GM18517 (cell line): ENCODE results near the gene RGPD8.
"Not testable (repeated sequence)": the region's sequence is repeated elsewhere in the genome, so short reads cannot be mapped to it uniquely, and the experiment has no call there.

ENCODE experiments used
- ATAC-seq: cut with Tn5 transposase; IDR thresholded peaks from one replicate; pipeline ENCODE4 v1.9.1; 2021; ENCODE audit warnings: mild to moderate bottlenecking, moderate library complexity; ENCODE audit not compliant: unreplicated experiment

Gene RGPD8

GRCh38 chr2:112435716-112436431 is 2.4 kb upstream of the RGPD8 start:
- not testable (repeated sequence) for ATAC-seq

DNA sequence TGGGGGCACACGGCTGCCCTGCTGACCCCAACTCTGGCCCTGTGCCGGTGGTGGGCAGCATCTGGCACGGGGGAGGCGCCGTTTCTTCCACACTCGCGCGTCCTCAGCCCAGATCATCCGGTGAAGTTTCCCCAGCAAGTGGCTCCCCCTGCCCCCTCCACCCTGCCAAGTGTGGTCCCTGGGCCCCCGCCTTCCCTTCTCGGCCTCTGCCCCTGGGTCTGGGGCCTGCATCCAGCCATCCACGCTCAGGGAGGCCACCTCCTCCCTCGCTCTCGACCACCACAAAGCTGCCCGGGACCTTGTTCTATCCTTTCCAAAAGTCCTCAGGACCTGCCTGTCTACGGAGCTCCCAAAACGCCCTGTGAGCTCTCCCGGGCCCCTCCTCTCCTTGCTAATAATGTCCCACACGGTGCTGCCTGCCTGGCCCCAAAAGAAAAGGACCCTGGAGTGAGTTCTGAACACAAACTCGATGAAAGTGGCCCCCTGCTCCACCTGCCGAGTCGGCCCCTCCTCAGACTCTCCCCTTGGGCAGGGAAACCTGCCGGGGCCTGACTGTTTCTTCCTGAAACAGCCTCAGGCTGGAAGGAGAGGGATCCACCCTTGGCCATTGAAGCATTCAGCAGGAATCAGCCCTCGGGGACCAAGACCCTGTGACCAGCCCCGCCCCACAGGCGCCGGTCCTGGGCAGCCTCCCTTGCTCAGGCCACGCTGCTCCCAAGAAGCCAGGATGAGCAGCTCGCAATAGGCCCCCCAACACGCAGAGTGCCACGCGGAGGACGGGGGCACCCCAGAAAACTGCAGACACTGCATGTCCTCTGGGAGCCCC is 1.7 kb upstream of the RGPD8 start:
- ATAC-seq: not testable (repeated sequence)

GRCh38 chr2:112433932-112434730 is 686 bp upstream of the RGPD8 start:
- ATAC-seq: no peak

GRCh38 chr2:112432735-112433479 is 538 bp downstream of the RGPD8 start:
- ATAC-seq: peak; percentile 56

DNA sequence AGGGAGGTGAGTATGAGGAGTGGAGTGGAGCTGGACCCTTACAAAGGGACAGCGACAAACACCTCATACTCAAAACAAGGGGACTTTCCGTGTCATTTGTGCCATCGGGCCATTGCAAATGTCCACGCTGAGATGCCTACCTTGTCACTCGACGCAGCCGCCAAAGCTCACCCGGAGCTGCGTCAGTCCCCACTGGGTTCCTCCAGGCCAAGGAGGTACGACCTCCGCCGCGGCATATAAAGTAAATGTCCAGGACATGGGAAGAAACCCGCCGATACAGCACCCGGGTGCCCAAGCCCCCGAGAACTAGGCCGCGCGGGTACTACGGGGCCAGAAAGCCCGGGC is 1.1 kb downstream of the RGPD8 start:
- not testable (repeated sequence) for ATAC-seq

DNA sequence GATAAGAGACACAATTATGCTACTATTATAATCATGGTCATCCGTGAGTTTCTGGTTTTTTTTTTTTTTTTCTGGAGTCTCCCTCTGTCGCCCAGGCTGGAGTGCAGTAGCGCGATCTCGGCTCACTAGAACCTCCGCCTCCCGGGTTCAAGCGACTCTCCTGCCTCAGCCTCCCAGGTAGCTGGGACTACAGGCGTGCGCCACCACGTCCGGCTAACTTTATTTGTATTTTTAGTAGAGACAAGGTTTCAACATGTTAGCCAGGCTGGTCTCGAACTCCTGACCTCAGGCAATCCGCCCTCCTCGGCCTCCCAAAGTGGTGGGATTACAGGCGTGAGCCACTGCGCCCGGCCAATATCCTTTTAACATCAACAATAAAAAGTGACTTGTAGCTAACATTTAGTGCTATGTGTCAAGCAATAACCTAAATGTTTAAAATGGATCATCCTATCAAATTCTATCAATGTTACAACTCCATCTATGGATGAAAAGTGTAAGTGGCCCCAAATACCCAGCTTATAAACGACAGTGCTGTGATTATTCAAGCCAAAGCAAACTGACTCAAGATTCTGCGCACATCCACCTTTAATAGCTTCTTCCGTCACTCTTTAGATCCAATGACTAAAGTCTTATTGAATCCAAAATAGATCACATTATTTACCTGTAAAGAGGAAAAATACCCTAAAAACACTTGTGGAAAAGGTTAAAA is 1.7 kb downstream of the RGPD8 start:
- not testable (repeated sequence) for ATAC-seq

DNA sequence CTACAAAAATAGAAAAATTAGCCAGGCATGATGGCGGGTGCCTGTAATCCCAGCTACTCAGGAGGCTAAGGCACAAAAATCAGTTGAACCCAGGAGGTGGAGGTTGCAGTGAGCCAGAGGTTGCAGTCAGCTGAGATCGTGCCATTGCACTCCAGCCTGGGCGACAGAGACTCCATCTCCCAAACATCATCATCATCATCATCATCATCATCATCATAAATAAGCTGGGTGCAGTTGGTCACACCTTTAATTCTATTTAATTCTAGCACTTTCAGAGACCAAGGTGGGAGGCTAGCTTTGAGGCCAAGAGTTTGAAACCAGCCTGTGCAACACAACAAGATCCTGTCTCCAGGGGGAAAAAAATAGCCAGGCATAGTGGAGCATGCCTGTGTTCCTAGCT is 8.9 kb downstream of the RGPD8 start:
- ATAC-seq: not testable (repeated sequence)

DNA sequence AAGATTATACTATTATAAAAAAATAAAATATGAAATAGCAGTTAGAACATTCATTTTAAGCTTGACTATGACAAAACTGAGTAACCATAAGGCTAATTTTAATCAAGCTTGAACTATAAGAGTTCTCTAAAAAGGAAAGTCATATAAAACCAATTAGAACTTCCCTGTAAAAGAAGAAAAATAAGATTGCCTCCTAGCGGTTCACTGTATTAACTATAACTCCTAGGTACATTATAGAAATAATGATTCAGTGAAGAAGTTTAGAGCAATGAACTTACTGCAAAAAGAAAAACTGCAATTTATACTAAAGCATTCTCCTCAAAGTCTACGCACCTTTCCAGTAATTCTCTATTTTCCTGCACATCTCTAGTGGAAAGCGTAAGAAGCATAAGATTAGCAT is 16.6 kb downstream of the RGPD8 start:
- ATAC-seq: not testable (repeated sequence)

GRCh38 chr2:112360055-112360454 is 73.4 kb downstream of the RGPD8 start:
- not testable (repeated sequence) for ATAC-seq

DNA sequence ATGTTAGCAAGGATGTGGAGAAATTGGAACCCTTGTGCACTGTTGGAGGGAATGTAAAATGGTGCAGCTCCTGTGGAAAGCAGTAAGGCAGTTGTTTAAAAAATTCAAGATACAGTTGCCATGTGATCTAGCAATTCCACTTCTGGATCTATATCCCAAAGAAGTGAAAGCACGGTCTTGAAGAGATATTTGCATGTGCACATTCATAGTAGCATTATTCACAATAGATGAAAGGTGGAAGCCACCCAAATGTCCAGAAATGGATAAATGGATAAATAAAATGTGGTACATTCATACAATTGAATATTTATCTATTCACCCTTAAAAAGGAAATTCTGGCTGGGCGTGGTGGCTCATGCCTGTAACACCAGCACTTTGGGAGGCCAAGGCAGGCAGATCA is 79.1 kb downstream of the RGPD8 start:
- not testable (repeated sequence) for ATAC-seq

GRCh38 chr2:112352809-112353603 is 80.4 kb downstream of the RGPD8 start:
- ATAC-seq: not testable (repeated sequence)

DNA sequence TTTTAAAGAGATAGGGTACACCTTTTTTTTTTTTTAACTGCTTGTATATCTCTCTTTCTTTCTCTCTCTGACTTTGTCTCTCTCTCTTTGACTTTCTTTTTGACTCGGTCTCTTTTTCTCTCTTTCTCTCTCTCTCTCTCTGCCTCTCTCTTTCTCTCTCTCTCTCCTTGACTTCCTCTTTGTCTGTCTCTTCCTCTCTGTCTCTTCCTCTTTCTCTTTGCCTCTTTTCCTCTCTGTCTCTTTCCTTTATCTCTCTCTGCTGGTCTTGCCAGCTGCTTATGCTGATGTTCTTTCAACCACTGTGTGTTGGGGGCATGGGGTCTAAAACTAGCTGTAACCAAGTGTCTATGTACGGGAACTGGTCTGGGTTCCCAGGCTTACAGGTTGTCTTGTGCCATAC is 81.2 kb downstream of the RGPD8 start:
- ATAC-seq: not testable (repeated sequence)

- no peak for ATAC-seq
These were observed 88.1 kb downstream of the RGPD8 start for GRCh38 chr2:112345030-112346027.

DNA sequence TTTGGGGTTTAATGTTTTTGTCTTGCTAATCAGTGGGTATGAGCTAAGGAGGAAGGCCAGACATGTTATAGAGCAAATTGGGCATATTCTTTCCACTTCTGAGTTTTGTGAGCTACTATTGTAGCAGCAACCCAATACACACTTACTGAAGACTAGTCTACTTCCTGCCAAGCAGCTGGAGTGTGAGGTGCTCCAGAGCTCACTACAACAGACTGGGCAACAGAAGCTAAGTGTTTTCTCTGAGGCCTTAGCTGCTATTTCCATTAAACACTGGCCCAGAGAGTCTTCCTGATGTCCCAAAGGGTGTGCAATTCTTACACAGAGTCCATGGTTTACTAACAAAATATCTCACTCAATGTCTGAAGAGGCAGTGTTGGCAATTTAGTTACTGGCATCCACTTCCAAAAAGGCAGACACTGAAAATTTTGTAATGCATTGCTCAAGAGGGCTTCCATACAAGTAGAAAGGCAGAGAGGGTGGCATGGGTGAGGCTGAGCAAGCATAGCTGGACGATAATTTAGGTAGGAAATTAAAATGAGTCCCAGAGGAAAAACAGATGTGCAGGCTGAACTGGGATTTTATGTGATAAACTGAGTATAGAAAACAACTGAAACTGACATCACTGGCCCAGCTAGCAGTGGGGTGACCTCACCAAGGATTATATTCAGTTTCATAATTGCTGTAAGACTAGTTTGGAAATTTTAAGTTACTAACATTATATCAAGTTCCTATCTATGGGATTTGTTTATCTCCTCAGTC is 89.4 kb downstream of the RGPD8 start:
- no peak for ATAC-seq

DNA sequence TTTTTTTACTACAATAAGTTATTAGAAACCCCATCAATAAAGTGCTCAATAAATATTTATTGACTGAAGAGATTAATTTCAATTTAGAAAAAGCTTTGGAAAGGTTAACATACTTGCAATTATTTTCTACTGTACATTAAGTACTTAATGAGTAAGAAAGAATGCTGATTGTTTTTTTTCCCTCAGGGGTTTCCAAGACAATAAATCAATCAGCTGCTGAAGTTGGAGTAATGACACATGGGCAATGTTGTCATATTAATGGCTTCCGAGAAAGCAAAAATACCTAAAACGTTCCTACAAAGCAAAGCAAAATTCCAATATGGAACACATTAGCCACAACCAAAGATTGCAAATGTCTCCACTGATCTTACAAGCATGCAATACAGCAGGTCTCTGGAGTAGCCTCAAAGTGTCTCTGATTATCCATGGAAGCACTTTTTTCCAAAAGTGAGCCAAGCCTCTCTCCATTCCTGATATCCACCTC is 91.3 kb downstream of the RGPD8 start:
- ATAC-seq: no peak

DNA sequence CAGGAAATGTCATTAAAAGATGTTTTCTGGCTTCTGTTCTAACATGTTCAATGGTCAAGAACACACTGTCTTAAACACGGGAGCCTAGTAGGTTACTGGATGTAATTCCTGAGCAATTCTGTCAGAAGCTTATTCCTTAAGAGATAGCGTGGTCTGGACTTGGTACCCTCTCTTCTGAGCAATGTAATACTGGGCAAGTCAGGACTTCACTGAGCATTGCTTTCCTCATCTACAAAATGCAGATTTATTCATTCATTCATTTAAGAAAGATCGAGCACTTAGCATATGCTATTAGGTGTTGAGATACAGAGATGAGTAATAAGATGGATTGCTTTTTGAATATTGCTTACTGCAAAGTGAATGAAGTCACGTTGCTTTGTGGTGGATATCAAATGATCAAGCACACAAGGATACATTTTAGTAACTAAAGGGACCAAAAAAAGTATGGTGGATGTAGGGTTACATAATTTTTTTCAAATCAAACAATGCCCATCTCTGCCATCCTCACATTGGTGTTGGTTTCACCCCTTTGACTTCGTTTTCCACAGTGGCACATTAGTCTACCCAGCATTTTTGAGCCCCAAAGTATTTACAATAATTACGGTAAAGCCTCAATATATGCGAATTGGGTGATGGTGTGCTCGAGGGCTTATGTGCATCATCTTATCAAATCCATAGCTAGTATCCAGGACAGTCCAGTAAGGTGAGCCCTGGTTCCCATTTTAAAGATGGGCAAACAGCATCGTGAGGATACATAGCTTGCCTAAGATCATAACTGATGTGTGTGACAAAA is 92.8 kb downstream of the RGPD8 start:
- ATAC-seq: no peak
